Mesenchymal stem cell (in vitro differentiated cells and primary cell): ENCODE measurements around the gene CYREN.

Experiments
- DNase-seq: peaks from one replicate; pipeline ENCODE4 v3.0.0-alpha.2; 2013
- H2AFZ ChIP-seq: one replicate; pipeline ENCODE4 v1.6.1; 2013; ENCODE audit warnings: low read depth, mild to moderate bottlenecking, control low read depth, inconsistent platforms, low read length, moderate library complexity
- H2AK5ac ChIP-seq: 2 replicates; pipeline ENCODE4 v1.6.1; 2013; ENCODE audit warnings: low read length, moderate library complexity, mild to moderate bottlenecking, inconsistent platforms; ENCODE audit not compliant: severe bottlenecking
- H2BK120ac ChIP-seq: one replicate; pipeline ENCODE4 v1.6.1; 2013; ENCODE audit warnings: low read depth, mild to moderate bottlenecking, inconsistent platforms, low read length, moderate library complexity
- H2BK12ac ChIP-seq, 2 experiments: one replicate each; pipeline ENCODE4 v1.6.1; 2013; ENCODE audit warnings: inconsistent platforms in 2 of 2, low read length in 2 of 2, mild to moderate bottlenecking in 2 of 2, moderate library complexity in 2 of 2, control low read depth in 1 of 2
- H2BK15ac ChIP-seq: one replicate; pipeline ENCODE4 v1.6.1; 2013; ENCODE audit warnings: mild to moderate bottlenecking, low read depth, inconsistent platforms; ENCODE audit not compliant: poor library complexity, severe bottlenecking
- H2BK5ac ChIP-seq: 2 replicates; pipeline ENCODE4 v1.6.1; 2013; ENCODE audit warnings: low read depth, mild to moderate bottlenecking, low read length, control low read depth, inconsistent platforms; ENCODE audit not compliant: poor library complexity, severe bottlenecking
- H3K14ac ChIP-seq, 2 experiments: one replicate each; pipeline ENCODE4 v1.6.1; 2013; ENCODE audit warnings: inconsistent platforms in 2 of 2, low read length in 2 of 2, control low read depth in 1 of 2, mild to moderate bottlenecking in 1 of 2, moderate library complexity in 1 of 2
- H3K18ac ChIP-seq, 2 experiments: one replicate each; pipeline ENCODE4 v1.6.1; 2013; ENCODE audit warnings: inconsistent platforms in 2 of 2, low read length in 2 of 2, control low read depth in 1 of 2, low read depth in 1 of 2, mild to moderate bottlenecking in 1 of 2
- H3K23ac ChIP-seq, 2 experiments: one replicate each; pipeline ENCODE4 v1.6.1; 2013; ENCODE audit warnings: inconsistent platforms in 2 of 2, low read length in 2 of 2, mild to moderate bottlenecking in 2 of 2, moderate library complexity in 2 of 2, control low read depth in 1 of 2
- H3K27ac ChIP-seq: 2 replicates; pipeline ENCODE4 v1.5.1; 2013; ENCODE audit warnings: mild to moderate bottlenecking, moderate library complexity, low read length, control low read depth, inconsistent platforms; ENCODE audit not compliant: poor library complexity, severe bottlenecking
- H3K27me3 ChIP-seq, 2 experiments: 2 replicates each; pipeline versions ENCODE4 v1.6.1 to v1.7.0; 2013; ENCODE audit warnings: low read length in 2 of 2, mild to moderate bottlenecking in 2 of 2, moderate library complexity in 2 of 2, control low read depth in 1 of 2, inconsistent platforms in 1 of 2; ENCODE audit not compliant: control insufficient read depth in 1 of 2, insufficient read depth in 1 of 2
- H3K36me3 ChIP-seq, 2 experiments: 2 replicates each; pipeline versions ENCODE4 v1.6.1 to v1.7.0; 2013; ENCODE audit warnings: low read length in 2 of 2, control low read depth in 1 of 2, inconsistent platforms in 1 of 2, low read depth in 1 of 2, mild to moderate bottlenecking in 1 of 2; ENCODE audit not compliant: insufficient read depth in 2 of 2, control insufficient read depth in 1 of 2
- H3K4ac ChIP-seq, 2 experiments: one replicate each; pipeline ENCODE4 v1.6.1; 2013; ENCODE audit warnings: inconsistent platforms in 2 of 2, low read length in 2 of 2, mild to moderate bottlenecking in 2 of 2, moderate library complexity in 2 of 2, control low read depth in 1 of 2, low read depth in 1 of 2
- H3K4me1 ChIP-seq: 2 replicates; pipeline ENCODE4 v1.6.1; 2013; ENCODE audit warnings: low read depth, low read length, control low read depth; ENCODE audit not compliant: control insufficient read depth, insufficient read depth
- H3K4me2 ChIP-seq: 2 replicates; pipeline ENCODE4 v1.6.1; 2013; ENCODE audit warnings: low read length, mild to moderate bottlenecking, inconsistent platforms; ENCODE audit not compliant: poor library complexity, severe bottlenecking
- H3K4me3 ChIP-seq, 2 experiments: 2 replicates each; pipeline versions ENCODE4 v1.5.1 to v1.7.0; 2013; ENCODE audit warnings: low read length in 2 of 2, mild to moderate bottlenecking in 2 of 2, control low read depth in 1 of 2, low read depth in 1 of 2; ENCODE audit not compliant: insufficient read depth in 1 of 2
- H3K79me1 ChIP-seq: replicated peaks from 2 replicates; pipeline ENCODE4 v1.6.1; 2013; ENCODE audit warnings: mild to moderate bottlenecking, control low read depth, low read length, inconsistent platforms; ENCODE audit not compliant: poor library complexity, severe bottlenecking
- H3K9ac ChIP-seq: 2 replicates; pipeline ENCODE4 v1.7.0; 2013; ENCODE audit warnings: mild to moderate bottlenecking, low read length, moderate library complexity
- H3K9me3 ChIP-seq: 2 replicates; pipeline ENCODE4 v1.7.0; 2013; ENCODE audit warnings: mild to moderate bottlenecking, low read length; ENCODE audit not compliant: control insufficient read depth
- H4K8ac ChIP-seq: one replicate; pipeline ENCODE4 v1.6.1; 2013; ENCODE audit warnings: inconsistent platforms, mild to moderate bottlenecking, low read length, moderate library complexity
- H4K91ac ChIP-seq: one replicate; pipeline ENCODE4 v1.6.1; 2013; ENCODE audit warnings: mild to moderate bottlenecking, low read length, inconsistent platforms
- WGBS: methylation state at CpG from one replicate; pipeline ENCODE4 v1.1.7; 2013; ENCODE audit warnings: mixed read lengths; 5-methylcytosine and 5-hydroxymethylcytosine counted together

Gene CYREN

GRCh38 chr7:135210888-135211178 is 40.3 kb upstream of the CYREN start:
- no peaks in the 10 kb centered on the region for H3K9me3 ChIP-seq
- H2BK15ac ChIP-seq: no peak overlapping the region
- H3K23ac ChIP-seq: peak overlapping the region in 1 of 2 experiments; percentile 53
- peaks cover 6% of the 10 kb centered on the region for H3K79me1 ChIP-seq
- peaks cover 6 to 23% of the 10 kb centered on the region in 2 experiments for H3K36me3 ChIP-seq
- peak overlapping the region; percentile 63 for H4K8ac ChIP-seq
- H3K4ac ChIP-seq: peak overlapping the region in 1 of 2 experiments; percentile 78
- H3K4me2 ChIP-seq: peak overlapping the region; percentile 82
- H3K9ac ChIP-seq: peak overlapping the region; percentile 94
- peak; percentile 53 for DNase-seq
- H2BK120ac ChIP-seq: no peak overlapping the region
- no peaks in the 10 kb centered on the region for H3K27me3 ChIP-seq
- peak overlapping the region; percentile 23 to 97 for H3K18ac ChIP-seq
- H2BK12ac ChIP-seq: no peak overlapping the region
- peak overlapping the region; percentile 83 to 97 for H3K4me3 ChIP-seq
- peaks cover 21% of the 10 kb centered on the region for H3K4me1 ChIP-seq
- peak overlapping the region; percentile 75 for H2AFZ ChIP-seq
- H2BK5ac ChIP-seq: peak overlapping the region; percentile 77
- no peak overlapping the region for H2AK5ac ChIP-seq
- WGBS: 14% methylated on average over 13 of the region's 13 CpGs
- peak overlapping the region; percentile 52 for H3K27ac ChIP-seq
- H3K14ac ChIP-seq: no peak overlapping the region
- H4K91ac ChIP-seq: no peak overlapping the region

- peak overlapping the region; percentile 50 for H2AK5ac ChIP-seq
- H3K27me3 ChIP-seq: no peaks in the 10 kb centered on the region
- H3K23ac ChIP-seq: no peak overlapping the region
- H3K79me1 ChIP-seq: peaks cover 12% of the 10 kb centered on the region
- H2BK5ac ChIP-seq: no peak overlapping the region
- peaks cover 18 to 37% of the 10 kb centered on the region in 2 experiments for H3K36me3 ChIP-seq
- H2BK15ac ChIP-seq: no peak overlapping the region
- no peak overlapping the region for H4K91ac ChIP-seq
- peak overlapping the region; percentile 45 for H3K27ac ChIP-seq
- H2AFZ ChIP-seq: no peak overlapping the region
- H3K4me1 ChIP-seq: peaks cover 24% of the 10 kb centered on the region
- peak overlapping the region; percentile 13 for H3K9ac ChIP-seq
- no peak overlapping the region for H4K8ac ChIP-seq
- no peak overlapping the region for H2BK12ac ChIP-seq
- H3K9me3 ChIP-seq: no peaks in the 10 kb centered on the region
- no peak overlapping the region for H3K4ac ChIP-seq
- 95% methylated on average over 6 of the region's 7 CpGs for WGBS
- H3K14ac ChIP-seq: no peak overlapping the region
- H3K4me3 ChIP-seq: no peak overlapping the region
- no peak overlapping the region for H2BK120ac ChIP-seq
- no peak overlapping the region for H3K18ac ChIP-seq
- DNase-seq: no peak
- H3K4me2 ChIP-seq: peak overlapping the region; percentile 45
These were observed 38.8 kb upstream of the CYREN start for GRCh38 chr7:135209225-135209834.

GRCh38 chr7:135208102-135208793 is 37.7 kb upstream of the CYREN start:
- Histone ChIP-seq H3K18ac (no peak overlapping the region), H3K4me2 (peak overlapping the region; percentile 49), H4K8ac (no peak overlapping the region), H2BK120ac (no peak overlapping the region), H4K91ac (no peak overlapping the region), H2AFZ (no peak overlapping the region), H3K27ac (peak overlapping the region; percentile 83), H2BK12ac (peak overlapping the region in 1 of 2 experiments; percentile 19), H3K27me3 (no peaks in the 10 kb centered on the region), H3K23ac (no peak overlapping the region), H3K36me3 (peaks cover 21 to 48% of the 10 kb centered on the region in 2 experiments), H3K4ac (no peak overlapping the region), H2AK5ac (peak overlapping the region; percentile 27), H3K4me3 (no peak overlapping the region), H3K4me1 (peaks cover 31% of the 10 kb centered on the region), H3K9me3 (no peaks in the 10 kb centered on the region), H3K79me1 (peaks cover 12% of the 10 kb centered on the region), H3K9ac (no peak overlapping the region), H2BK15ac (no peak overlapping the region), H2BK5ac (peak overlapping the region; percentile 54), H3K14ac (no peak overlapping the region)
- 94% methylated on average over 6 of the region's 6 CpGs for WGBS
- DNase-seq: peak; percentile 9

DNA sequence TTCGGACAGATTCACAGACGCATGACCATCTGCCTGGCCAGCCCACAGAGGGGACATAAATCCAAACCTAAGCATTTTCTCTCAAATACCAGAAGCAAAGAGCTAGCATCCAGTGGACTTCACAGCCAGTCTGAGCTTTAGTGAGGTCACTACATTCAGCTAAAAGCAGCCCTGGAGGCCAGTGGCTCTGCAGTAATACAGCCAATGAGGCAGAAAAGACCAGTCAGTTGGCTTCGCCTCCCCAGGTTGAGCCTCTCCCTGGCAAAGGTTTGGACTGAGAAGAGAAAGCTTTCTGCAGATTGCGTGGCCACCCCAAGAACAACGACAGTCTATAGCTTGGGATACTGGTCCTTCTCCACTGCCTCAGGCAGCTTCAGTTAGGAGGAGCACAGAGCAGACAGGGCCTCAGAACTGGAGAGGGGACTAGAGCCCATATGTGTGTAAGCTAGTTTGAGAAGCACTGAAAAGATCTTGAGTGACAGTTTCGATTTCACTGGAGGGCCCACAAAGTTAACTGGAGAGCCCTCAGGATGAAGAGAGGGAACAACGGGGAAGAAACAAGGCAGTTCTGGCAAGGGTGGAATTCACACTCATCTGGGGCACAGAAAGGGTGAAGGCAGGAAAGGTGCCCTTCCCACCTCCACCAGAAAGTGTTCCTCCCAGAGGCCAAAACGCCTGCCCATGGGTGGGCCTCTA is 37.0 kb upstream of the CYREN start:
- H3K18ac ChIP-seq: no peak overlapping the region
- H2AK5ac ChIP-seq: peak overlapping the region; percentile 67
- no peak overlapping the region for H2AFZ ChIP-seq
- no peaks in the 10 kb centered on the region for H3K27me3 ChIP-seq
- H4K8ac ChIP-seq: no peak overlapping the region
- peak overlapping the region; percentile 49 for H3K4me2 ChIP-seq
- no peaks in the 10 kb centered on the region for H3K9me3 ChIP-seq
- no peak overlapping the region for H3K4me3 ChIP-seq
- DNase-seq: no peak
- no peak overlapping the region for H3K14ac ChIP-seq
- H3K79me1 ChIP-seq: peaks cover 12% of the 10 kb centered on the region
- H3K27ac ChIP-seq: peak overlapping the region; percentile 83
- H3K36me3 ChIP-seq: peaks cover 26 to 55% of the 10 kb centered on the region in 2 experiments
- no peak overlapping the region for H3K23ac ChIP-seq
- peak overlapping the region; percentile 20 for H2BK5ac ChIP-seq
- H3K4me1 ChIP-seq: peaks cover 36% of the 10 kb centered on the region
- no peak overlapping the region for H3K9ac ChIP-seq
- no peak overlapping the region for H2BK15ac ChIP-seq
- H4K91ac ChIP-seq: no peak overlapping the region
- H3K4ac ChIP-seq: no peak overlapping the region
- no peak overlapping the region for H2BK120ac ChIP-seq
- no peak overlapping the region for H2BK12ac ChIP-seq
- 94% methylated on average over 8 of the region's 8 CpGs for WGBS
